Neural crest cell (in vitro differentiated cells): ENCODE measurements around the gene COL20A1. TPM values are rescaled to one million over a fixed set of nuclear protein-coding genes. Genes with fewer than 3 reads are reported as not detected.

Experiments used
- DNase-seq: peaks from one replicate; pipeline ENCODE4 v3.0.0; 2021; ENCODE audit warnings: low read depth, mixed read lengths, low spot score
- H3K27ac Mint-ChIP-seq: one replicate; pipeline ENCODE4 v1.8.0; 2021; ENCODE audit warnings: mild to moderate bottlenecking, mixed read lengths; ENCODE audit not compliant: unreplicated experiment
- H3K27me3 Mint-ChIP-seq: 2 replicates; pipeline ENCODE4 v1.8.0; 2021; ENCODE audit warnings: low read depth, mild to moderate bottlenecking, mixed read lengths
- H3K36me3 Mint-ChIP-seq: 2 replicates; pipeline ENCODE4 v1.8.0; 2021; ENCODE audit warnings: low read depth, mild to moderate bottlenecking, mixed read lengths
- H3K4me1 Mint-ChIP-seq: 2 replicates; pipeline ENCODE4 v1.8.0; 2021; ENCODE audit warnings: mixed read lengths
- H3K4me3 Mint-ChIP-seq: one replicate; pipeline ENCODE4 v1.8.0; 2021; ENCODE audit warnings: mild to moderate bottlenecking, mixed read lengths
- H3K9me3 Mint-ChIP-seq: 2 replicates; pipeline ENCODE4 v1.8.0; 2021; ENCODE audit warnings: mixed read lengths
- total RNA-seq: library from RNA; stranded (reverse); gene quantifications from 2 replicates; pipeline ENCODE4 v1.2.1, GENCODE V29; 2021
- TF ChIP-seq, protein P1 (sequence below): fragments of 200-600 bp; sonication (generic); conservative IDR thresholded peaks from 2 replicates; pipeline ENCODE4 v1.5.0; 2021; ENCODE audit warnings: antibody characterized with exemption, mild to moderate bottlenecking

The COL20A1 gene
- total RNA-seq, 1 donor from 2014 or later, result 10.2 TPM

DNA sequence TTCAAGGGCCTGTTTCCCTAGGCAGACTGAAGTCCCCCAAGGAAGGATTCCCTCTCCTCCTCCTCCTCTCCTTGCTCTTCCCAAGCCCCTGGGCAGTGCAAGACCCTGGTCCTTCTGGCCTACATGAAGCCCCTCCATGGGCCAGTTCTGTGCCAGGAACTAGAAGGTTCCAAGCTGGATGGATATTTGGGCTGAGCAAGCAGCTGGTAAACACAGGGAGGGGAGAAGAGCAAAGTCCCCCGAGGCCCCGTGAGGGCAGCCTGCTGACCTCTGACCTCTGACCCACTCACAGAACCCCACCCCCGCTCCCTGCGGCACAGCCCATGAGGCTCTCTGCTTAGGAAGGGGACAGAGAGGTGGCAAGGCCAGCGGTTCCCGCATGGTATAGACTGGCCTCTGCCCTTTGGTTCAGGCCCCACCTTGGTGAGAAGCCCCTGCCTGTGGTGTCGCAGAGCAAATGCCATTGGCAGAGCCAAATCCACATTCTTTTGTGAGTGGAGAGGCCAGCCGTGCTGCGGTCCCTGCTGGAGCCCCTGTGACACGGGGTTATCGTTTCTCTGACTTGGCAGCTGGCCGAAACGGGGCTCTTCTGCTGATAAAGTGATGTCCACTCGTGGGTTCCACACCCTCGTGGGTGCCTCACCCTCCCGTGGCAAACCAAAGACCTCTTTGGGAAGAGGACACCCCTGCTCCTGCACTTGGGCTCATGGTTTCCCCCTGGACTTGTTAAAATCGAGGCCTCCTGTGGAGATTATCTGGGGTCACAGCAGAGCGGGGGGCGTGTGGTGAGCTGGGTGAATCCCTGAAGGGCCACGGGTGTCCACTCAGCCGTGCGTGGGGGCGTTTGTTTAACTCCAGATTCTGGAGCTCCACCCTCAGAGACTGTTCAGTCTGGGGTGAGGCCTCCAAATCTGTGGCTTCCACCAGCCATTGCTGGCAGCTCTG lies 70.3 kb downstream of the COL20A1 start:
- H3K4me3 Mint-ChIP-seq, result peak overlapping the region; percentile 74
- no peaks in the 10 kb centered on the region for H3K36me3 Mint-ChIP-seq
- H3K9me3 Mint-ChIP-seq, result no peaks in the 10 kb centered on the region
- peaks cover 32% of the 10 kb centered on the region for H3K4me1 Mint-ChIP-seq
- peaks cover 26% of the 10 kb centered on the region for H3K27me3 Mint-ChIP-seq
- no peak overlapping the region for H3K27ac Mint-ChIP-seq
- DNase-seq, result no peak
- TF ChIP-seq, protein P1, sequence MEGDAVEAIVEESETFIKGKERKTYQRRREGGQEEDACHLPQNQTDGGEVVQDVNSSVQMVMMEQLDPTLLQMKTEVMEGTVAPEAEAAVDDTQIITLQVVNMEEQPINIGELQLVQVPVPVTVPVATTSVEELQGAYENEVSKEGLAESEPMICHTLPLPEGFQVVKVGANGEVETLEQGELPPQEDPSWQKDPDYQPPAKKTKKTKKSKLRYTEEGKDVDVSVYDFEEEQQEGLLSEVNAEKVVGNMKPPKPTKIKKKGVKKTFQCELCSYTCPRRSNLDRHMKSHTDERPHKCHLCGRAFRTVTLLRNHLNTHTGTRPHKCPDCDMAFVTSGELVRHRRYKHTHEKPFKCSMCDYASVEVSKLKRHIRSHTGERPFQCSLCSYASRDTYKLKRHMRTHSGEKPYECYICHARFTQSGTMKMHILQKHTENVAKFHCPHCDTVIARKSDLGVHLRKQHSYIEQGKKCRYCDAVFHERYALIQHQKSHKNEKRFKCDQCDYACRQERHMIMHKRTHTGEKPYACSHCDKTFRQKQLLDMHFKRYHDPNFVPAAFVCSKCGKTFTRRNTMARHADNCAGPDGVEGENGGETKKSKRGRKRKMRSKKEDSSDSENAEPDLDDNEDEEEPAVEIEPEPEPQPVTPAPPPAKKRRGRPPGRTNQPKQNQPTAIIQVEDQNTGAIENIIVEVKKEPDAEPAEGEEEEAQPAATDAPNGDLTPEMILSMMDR, result no peak

DNA sequence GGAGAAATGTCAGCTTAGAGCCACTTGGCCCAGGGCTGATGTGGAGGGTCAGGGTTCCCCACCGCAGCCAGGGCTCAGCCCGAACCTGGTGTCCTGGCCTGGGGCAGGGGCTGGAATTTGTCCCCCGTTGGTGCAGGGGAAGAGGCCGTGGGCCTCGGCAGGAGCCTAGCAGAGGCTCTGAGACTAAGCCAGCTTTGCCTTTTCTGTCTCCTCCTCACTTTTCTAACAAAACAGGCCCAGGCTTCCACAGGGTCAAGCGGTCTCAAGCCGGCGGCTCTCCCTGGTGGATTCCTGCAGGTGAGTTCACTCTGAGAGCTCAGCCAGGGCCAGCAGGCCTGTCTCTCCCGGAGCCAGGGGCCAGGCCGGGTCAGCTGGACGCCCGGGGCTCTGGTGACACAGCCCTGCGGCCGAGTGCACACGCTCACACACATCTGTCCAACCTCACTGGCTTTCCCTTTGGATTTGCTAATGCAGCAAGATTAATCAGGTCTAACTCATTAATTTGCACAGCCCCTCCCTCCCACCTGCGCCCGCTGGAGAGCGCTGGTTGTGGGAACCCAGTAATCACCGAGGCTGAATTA lies 71.1 kb downstream of the COL20A1 start:
- no peak for DNase-seq
- H3K9me3 Mint-ChIP-seq, result no peaks in the 10 kb centered on the region
- TF ChIP-seq, protein P1, result no peak

DNA sequence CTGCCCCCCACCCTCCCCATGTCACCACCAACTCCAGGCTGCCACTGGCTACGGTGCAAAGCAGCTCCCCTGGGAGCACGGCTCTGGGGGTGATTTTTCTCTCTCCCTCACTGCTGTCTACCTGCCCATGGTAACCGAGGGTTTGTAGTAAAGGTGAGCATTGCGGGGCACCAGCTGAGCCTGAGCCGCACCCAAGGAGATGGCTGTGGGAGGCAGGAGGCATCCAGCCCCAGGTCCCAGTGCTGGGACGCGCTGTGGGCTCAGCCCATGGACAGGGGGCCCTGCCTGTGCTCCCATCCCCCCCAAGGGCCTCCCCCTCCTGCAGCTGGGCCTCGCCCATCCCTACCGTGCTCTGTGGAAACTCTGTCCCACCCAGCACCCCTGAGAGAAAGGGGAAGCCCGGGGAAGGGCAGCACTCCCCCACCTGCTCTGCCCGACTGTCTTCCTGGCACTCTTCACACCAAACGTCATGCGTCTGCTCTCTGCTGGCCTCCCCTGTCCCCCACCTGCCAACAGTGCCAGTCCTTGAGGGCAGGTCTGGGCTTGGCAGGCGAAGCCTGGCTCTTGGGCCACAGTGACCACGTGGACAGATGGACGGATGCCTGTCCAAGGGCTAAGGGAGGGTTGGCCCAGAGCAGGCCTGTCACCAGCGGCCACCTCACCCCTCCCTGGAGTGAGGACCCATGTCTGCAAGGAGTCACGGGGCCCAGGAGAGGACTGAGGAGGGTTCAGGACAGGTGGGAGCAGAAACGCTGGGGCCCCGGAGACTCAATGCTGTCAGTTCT lies 72.0 kb downstream of the COL20A1 start:
- no peak for DNase-seq
- Mint-ChIP-seq H3K4me1 (peaks cover 36% of the 10 kb centered on the region), H3K4me3 (no peak overlapping the region), H3K36me3 (no peaks in the 10 kb centered on the region), H3K9me3 (no peaks in the 10 kb centered on the region), H3K27ac (no peak overlapping the region), H3K27me3 (peaks cover 18% of the 10 kb centered on the region)
- TF ChIP-seq, protein P1, result no peak

More for the DNA sequence above, 71.1 kb downstream of the COL20A1 start:
- Mint-ChIP-seq H3K27me3 (peaks cover 26% of the 10 kb centered on the region), H3K36me3 (no peaks in the 10 kb centered on the region), H3K4me1 (peaks cover 34% of the 10 kb centered on the region), H3K4me3 (peak overlapping the region; percentile 27), H3K27ac (no peak overlapping the region)

DNA sequence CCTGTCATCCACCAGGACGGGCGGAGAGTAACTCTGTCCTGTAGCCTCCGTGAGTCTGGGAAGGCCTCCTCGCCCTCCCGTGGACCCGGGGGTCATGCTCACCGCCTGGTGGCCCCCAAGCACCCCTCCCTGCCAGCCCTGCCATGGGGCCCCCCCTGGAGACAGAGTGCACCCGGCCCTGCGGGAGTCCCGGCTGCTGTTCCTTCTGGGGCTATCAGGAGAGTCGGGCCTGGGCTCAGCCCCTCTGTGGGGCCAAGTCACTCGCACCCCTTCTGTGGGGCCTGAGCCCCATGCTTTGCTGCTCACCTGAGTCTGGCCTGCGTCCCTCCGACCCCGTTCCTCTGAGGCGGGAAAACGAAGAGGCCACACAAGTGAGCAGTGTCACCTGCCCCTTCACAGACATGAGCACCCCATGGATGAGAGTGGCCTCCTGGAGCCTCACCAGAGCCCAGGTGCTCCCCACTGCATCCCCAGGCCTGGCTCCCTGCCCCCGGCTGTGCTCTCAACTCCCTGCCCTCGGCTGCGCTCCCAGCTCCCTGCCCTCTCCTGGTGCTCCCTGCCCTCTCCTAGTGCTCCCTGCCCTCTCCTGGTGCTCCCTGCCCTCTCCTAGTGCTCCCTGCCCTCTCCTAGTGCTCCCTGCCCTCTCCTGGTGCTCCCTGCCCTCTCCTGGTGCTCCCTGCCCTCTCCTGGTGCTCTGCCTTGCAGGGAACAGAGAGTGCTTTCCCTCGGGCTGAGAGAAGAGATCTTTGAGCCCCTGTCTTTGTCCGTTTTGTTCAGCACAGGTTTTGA lies 72.8 kb downstream of the COL20A1 start:
- peaks cover 36% of the 10 kb centered on the region for H3K4me1 Mint-ChIP-seq
- no peaks in the 10 kb centered on the region for H3K9me3 Mint-ChIP-seq
- H3K36me3 Mint-ChIP-seq, result no peaks in the 10 kb centered on the region
- DNase-seq, result no peak
- no peak overlapping the region for H3K4me3 Mint-ChIP-seq
- peaks cover 14% of the 10 kb centered on the region for H3K27me3 Mint-ChIP-seq
- TF ChIP-seq, protein P1, result no peak
- no peak overlapping the region for H3K27ac Mint-ChIP-seq
